Measurements from ENCODE around the gene RAD51B.

DNA sequence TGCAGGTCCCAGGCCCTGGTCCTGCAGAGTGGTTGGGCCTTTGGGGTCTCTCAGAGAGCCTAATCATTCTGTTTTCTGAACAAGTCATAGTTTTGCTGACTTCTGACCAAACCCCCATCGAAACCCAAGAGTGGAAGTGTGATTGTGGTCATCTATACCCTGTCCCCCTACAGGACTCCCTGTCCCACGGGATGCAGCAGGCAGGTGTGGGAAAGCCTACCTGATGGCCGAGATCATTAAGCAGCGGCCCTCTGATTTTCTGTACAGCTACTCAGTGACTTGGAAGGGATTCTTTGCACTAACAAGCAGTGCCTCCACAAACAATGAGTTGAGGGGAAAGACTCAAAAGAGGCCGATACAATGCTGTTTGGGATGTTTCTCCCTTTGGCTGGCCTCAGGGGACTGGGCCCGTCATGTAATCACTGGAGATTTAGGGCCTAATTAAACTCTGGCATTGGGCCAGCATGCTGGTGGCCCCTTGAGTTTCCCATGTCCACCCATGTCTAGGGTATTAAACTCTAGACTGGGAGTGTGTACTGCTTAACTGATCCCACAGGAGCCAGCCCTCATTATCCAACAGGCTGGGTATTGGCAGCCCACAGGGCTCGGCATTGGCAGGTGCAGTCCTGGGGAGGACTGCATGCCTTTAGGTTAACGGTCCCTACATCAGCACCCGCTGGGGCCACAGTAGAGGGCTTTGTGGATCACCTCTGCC, 780.5 kb downstream of the RAD51B start:
- TF ChIP-seq, protein P1, sequence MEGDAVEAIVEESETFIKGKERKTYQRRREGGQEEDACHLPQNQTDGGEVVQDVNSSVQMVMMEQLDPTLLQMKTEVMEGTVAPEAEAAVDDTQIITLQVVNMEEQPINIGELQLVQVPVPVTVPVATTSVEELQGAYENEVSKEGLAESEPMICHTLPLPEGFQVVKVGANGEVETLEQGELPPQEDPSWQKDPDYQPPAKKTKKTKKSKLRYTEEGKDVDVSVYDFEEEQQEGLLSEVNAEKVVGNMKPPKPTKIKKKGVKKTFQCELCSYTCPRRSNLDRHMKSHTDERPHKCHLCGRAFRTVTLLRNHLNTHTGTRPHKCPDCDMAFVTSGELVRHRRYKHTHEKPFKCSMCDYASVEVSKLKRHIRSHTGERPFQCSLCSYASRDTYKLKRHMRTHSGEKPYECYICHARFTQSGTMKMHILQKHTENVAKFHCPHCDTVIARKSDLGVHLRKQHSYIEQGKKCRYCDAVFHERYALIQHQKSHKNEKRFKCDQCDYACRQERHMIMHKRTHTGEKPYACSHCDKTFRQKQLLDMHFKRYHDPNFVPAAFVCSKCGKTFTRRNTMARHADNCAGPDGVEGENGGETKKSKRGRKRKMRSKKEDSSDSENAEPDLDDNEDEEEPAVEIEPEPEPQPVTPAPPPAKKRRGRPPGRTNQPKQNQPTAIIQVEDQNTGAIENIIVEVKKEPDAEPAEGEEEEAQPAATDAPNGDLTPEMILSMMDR (IDR thresholded peaks at IDR 0.05), result no peak
- no peak for TF ChIP-seq POLR2AphosphoS5 (IDR thresholded peaks at IDR 0.05; ENCODE audit: insufficient read depth in 1 of 2, low read depth in 1 of 2)
- no peak for TF ChIP-seq POLR2A (IDR thresholded peaks at IDR 0.05)

All from vagina (tissue), 2 donors.